Right cardiac atrium (tissue), 5 donors: ENCODE results near the gene MIAT. TPM values are rescaled to one million over a fixed set of nuclear protein-coding genes. Genes with fewer than 3 reads are reported as not detected.

Source experiments
- ATAC-seq, 2 donors: fragments of 200-7000 bp; cut with Tn5 transposase; one replicate each; pipeline versions ENCODE4 v1.8.0 to v1.9.1; 2020; ENCODE audit warnings: moderate library complexity in 2 of 2, mild to moderate bottlenecking in 1 of 2
- DNase-seq, 3 donors: peaks; one replicate each; pipeline ENCODE4 v3.0.0-alpha.2; 2020
- H3K27ac ChIP-seq: one replicate; pipeline ENCODE4 v1.5.1; 2013; ENCODE audit warnings: mild to moderate bottlenecking, low read length, control low read depth, moderate library complexity
- H3K27me3 ChIP-seq: one replicate; pipeline ENCODE4 v1.6.1; 2013; ENCODE audit not compliant: control insufficient read depth, insufficient read depth
- H3K4me1 ChIP-seq: one replicate; pipeline ENCODE4 v1.6.1; 2013; ENCODE audit warnings: low read length; ENCODE audit not compliant: control insufficient read depth, insufficient read depth
- H3K4me3 ChIP-seq: one replicate; pipeline ENCODE4 v1.5.1; 2013; ENCODE audit warnings: low read length, control low read depth
- H3K9me3 ChIP-seq: one replicate; pipeline ENCODE4 v1.6.1; 2013; ENCODE audit warnings: low read length; ENCODE audit not compliant: control insufficient read depth
- WGBS: extraction: QIAGEN DNeasy Blood & Tissue Kit; methylation state at CpG from one replicate; pipeline ENCODE4 v1.1.7; 2013; 5-methylcytosine and 5-hydroxymethylcytosine counted together
- intact Hi-C, 4 donors: fragments of 100-400 bp; cut with DNase I; formaldehyde crosslinking; loops; one replicate each; pipeline versions ENCODE4 v1.11.0 to v1.14.0; 2022 to 2023
- polyA plus RNA-seq: library from polyadenylated mRNA; stranded (reverse); fragments of 200-250 nt; gene quantifications from one replicate; pipeline ENCODE4 v1.2.3, GENCODE V29; 2013
- total RNA-seq, 4 donors: library from RNA; stranded (reverse); fragmentation: NEBNext Ultra II Directional; extraction: Animal tissue kit (Norgen Biotek cat#: 25700); gene quantifications; one replicate each; pipeline ENCODE4 v1.2.1, GENCODE V29; 2021
- donor health status: healthy with polysubstance abuse.
- donor health status: DM: no; HTN: yes; CAD: no.
- donor health status: DM: no; HTN: no; CAD: no.
- donor health status: DM: no; HTN: yes; CAD: no; lungs with severe emphysema.
- donor health status: DM: yes; HTN: yes; CAD: no.

The MIAT gene
- total and polyA plus RNA-seq, 5 donors = 0.45 to 2.7 (median 1.5) TPM

DNA sequence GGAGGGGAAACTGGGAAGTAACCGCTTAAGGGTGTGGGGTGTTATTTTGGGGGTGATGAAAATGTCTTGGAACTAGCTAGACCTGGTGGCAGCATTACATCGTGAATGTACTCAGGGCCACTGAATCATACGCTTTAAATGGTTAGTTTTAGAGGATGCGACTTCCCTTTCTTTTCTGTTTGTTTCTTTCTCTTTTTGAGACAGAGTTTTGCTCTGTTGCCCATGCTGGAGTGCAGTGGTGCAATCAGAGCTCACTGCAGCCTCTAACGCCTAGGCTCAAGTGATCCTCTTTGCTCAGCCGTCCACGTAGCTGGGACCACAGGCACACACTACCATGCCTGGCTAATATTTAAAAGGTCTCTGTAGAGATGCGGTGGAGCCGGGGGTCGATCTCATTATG, 5.6 kb upstream of the MIAT start:
- no peak overlapping the region for H3K27ac ChIP-seq
- H3K27me3 ChIP-seq = no peaks in the 10 kb centered on the region
- WGBS = 82% methylated on average over 10 of the region's 10 CpGs
- ATAC-seq (no peak), DNase-seq (no peak)
- no peaks in the 10 kb centered on the region for H3K4me1 ChIP-seq
- intact Hi-C loops = no loop called here
- H3K9me3 ChIP-seq = no peaks in the 10 kb centered on the region
- H3K4me3 ChIP-seq = no peak overlapping the region

DNA sequence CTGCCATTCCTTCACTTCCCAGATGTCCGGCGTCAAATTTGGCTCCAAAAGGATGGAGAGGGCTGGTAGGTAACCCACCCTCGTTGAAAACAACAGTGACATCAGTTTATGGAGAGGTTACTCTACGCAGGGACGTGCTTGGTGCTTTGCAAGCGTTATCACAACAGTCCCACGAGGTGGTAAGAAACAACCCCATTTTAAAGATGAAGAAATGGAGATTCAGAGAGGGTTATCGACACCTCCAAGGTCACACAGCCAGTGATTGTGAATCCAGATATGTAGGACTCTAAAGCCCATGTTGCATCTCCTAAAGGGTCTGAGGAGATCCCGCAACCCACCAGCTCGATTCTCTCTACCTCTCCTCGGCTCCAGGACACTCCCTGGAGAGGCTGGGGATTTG, 773 bp downstream of the MIAT start:
- WGBS = 3% methylated on average over 11 of the region's 11 CpGs
- no peak for ATAC-seq

DNA sequence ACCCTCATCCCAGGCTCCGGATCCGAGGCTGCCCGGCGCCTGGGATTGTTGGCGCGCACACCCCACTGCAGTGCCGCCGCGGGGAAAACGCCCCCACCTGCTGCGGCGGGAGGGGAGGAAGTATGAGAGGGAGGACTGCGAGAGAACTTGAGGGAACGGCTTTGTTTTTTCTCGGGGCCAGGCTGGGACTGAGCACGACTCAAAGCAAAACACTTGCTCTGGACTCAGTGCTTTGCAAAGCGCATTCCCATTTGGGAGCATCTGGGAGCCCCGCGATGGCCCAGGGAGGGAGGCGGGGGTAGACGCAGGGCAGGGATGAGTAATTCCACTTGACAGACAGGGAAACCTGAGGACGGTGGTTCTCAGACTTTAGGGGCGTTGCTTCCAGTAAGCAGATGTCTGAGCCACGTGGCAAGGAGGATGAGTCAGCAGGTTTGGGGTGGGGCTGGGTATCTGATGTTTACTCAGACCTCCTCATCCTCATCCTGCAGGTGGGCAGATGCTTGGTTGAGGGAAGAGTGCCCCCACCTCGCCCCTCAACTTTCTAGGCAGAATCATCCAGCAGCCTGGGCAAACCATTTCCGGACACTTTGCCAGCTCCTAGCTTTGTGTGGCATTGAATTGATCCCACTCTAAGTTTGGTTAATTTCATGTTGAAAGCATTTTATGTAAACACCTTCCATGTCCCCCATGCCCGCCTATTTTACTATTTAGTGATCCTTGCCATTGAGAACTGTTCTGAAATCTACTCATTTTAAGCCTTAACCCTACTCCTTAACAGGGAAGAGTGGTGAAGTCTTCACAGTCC, 1.5 kb downstream of the MIAT start:
- intact Hi-C loops = no loop called here
- Histone ChIP-seq H3K4me3 (peak overlapping the region; percentile 26), H3K4me1 (no peaks in the 10 kb centered on the region), H3K27ac (no peak overlapping the region), H3K9me3 (no peaks in the 10 kb centered on the region), H3K27me3 (no peaks in the 10 kb centered on the region)
- ATAC-seq (peak; percentile 47 to 65), DNase-seq (peak in 2 of 3 donors; percentile 37 to 62)
- WGBS = 5% methylated on average over 27 of the region's 27 CpGs

More for the DNA sequence above, 773 bp downstream of the MIAT start:
- Histone ChIP-seq H3K27ac (no peak overlapping the region), H3K27me3 (no peaks in the 10 kb centered on the region), H3K4me1 (no peaks in the 10 kb centered on the region), H3K4me3 (peak overlapping the region; percentile 26), H3K9me3 (no peaks in the 10 kb centered on the region)
- no peak for DNase-seq
- intact Hi-C loops = no loop called here

DNA sequence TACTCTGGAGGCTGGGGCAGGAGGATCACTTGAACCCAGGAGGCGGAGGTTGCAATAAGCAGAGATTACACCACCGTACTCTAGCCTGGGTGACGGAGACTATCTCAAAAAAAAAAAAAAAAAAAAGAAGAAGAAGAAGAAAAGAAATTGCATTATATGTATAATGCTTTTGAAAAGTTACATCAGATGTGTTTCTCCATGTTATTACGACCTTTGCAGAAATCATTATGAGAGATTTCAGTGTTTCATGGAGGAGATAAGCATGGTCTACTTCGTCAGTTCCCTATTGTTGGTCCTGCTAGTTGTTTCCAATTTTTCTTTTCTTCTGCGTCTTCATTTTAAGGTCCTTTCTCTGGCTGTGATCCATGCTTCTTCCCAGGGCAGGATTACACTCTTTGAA, 3.0 kb downstream of the MIAT start:
- no peaks in the 10 kb centered on the region for H3K4me1 ChIP-seq
- no peak overlapping the region for H3K4me3 ChIP-seq
- DNase-seq = no peak
- no peak for ATAC-seq
- no peaks in the 10 kb centered on the region for H3K9me3 ChIP-seq
- H3K27ac ChIP-seq = no peak overlapping the region
- H3K27me3 ChIP-seq = no peaks in the 10 kb centered on the region
- WGBS = 76% methylated on average over 6 of the region's 6 CpGs
- intact Hi-C loops = loop anchor here in 1 of 4 donors (10.0 kb wide), 1 partner anchor 266 kb away; no protein-coding TSS in a partner anchor

DNA sequence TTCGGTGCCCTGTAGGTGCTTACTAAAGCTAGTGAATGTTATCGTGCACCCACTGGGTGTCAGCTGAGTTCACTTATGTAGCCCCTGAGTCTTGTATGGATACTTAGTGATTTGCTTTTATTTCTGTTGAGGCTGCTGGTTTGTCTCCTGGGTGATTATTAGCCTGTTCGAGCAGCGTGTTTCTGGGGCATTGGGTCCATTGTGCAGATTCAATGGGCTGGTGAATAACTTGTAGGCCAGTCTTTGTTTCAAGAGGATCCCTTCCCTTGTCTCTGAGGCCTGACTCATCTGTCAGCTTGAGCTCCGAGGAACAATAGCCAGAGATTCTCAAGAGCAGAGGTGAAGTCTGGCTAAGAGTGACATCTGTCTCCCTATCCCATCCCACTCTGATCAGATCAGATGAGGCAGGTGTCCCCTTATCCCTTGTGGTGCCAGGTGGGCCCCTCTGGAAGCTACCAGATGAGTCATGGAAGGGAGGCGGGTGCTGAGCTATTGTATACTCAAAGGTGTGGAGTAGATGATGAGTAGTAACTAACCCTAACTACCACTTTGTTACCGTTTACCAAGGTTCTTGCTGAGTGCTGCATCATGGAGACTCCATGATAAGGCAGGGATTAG, 3.7 kb downstream of the MIAT start:
- no peak for ATAC-seq
- no peaks in the 10 kb centered on the region for H3K27me3 ChIP-seq
- WGBS = 79% methylated on average over 7 of the region's 7 CpGs

DNA sequence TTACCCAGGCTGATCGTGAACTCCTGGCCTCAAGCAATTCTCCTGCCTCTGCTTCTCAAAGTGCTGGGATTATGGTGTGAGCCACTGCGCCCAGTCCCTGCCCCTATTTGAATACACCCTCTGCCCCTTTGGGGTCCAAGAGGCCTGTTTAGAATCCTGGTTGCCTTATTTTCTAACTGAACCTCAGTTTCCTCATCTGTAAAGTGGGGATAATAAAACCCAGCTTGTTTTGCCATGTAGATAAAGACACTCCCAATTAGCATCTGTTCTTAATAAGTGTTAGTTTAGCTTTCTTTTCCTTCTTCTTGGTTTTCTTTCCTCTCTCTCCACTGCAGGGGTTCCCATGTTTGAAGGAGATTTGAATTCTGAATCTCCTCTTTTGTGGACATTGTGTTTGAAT, 4.8 kb downstream of the MIAT start:
- Histone ChIP-seq H3K27me3 (no peaks in the 10 kb centered on the region), H3K4me3 (no peak overlapping the region), H3K9me3 (no peaks in the 10 kb centered on the region), H3K27ac (no peak overlapping the region), H3K4me1 (no peaks in the 10 kb centered on the region)
- intact Hi-C loops = loop anchor here in 1 of 4 donors (10.0 kb wide), 1 partner anchor 267 kb away; no protein-coding TSS in a partner anchor
- ATAC-seq (no peak), DNase-seq (no peak)
- whole genome bisulfite sequencing = 97% methylated on average over 2 of the region's 2 CpGs

More for the DNA sequence above, 3.7 kb downstream of the MIAT start:
- no peak overlapping the region for H3K4me3 ChIP-seq
- intact Hi-C loops = loop anchor here in 1 of 4 donors (10.0 kb wide), 1 partner anchor 266 kb away; no protein-coding TSS in a partner anchor
- no peak overlapping the region for H3K27ac ChIP-seq
- H3K4me1 ChIP-seq = no peaks in the 10 kb centered on the region
- DNase-seq = no peak
- no peaks in the 10 kb centered on the region for H3K9me3 ChIP-seq

DNA sequence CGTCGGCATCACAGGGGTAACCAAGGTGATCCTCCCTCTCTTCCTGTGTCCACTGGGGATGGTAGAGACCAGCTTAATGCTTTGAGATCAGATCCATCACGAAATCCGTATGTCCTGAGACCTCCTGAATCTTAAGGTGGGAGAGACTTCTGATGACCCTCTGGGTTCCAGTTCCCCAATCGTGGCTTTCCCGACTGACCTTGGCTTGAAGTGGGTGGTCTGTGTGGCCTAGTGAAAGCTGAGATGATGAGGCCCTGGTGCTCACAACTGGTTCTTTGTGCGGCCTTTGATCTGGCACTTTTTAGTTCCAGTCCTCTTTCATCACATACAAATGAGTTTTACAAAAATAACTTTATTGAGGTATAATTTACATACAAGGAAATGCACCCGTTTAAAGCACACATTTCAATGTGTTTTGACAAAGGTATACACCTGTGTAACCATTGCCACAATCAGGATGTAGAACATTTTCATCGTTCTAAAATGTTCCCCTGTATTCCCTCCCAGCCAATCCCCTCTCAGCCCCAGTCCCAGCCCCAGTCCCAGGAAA, 6.1 kb downstream of the MIAT start:
- Histone ChIP-seq H3K27ac (no peak overlapping the region), H3K27me3 (no peaks in the 10 kb centered on the region), H3K9me3 (no peaks in the 10 kb centered on the region), H3K4me1 (no peaks in the 10 kb centered on the region), H3K4me3 (no peak overlapping the region)
- DNase-seq (no peak), ATAC-seq (no peak)
- 79% methylated on average over 9 of the region's 9 CpGs for WGBS
- intact Hi-C loops = loop anchor here in 1 of 4 donors (10.0 kb wide), 1 partner anchor 269 kb away; no protein-coding TSS in a partner anchor

DNA sequence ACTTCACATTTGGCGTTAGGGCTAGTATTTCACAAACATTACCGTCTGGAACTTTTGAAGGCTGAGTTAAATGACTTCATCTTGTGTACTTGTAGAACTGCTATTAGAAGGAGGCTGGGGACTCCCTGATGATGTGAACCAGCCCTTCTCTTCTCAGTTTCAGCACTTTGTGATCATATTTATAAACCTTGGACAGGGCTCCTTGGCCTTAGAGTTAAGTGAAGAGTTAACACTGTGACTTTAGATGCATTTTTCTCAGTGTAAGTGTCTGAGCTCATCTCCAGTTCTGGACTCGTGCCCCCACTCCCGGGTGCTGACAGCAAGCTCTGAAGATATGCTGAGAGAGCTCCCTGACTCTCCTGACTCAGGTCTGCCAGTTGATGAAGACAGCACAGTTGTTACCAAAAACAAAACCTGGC, 8.4 kb downstream of the MIAT start:
- DNase-seq (peak in 1 of 3 donors; percentile 60), ATAC-seq (peak; percentile 19 to 29)
- H3K9me3 ChIP-seq = no peaks in the 10 kb centered on the region
- WGBS = 10% methylated on average over 4 of the region's 4 CpGs
- H3K4me1 ChIP-seq = no peaks in the 10 kb centered on the region
- intact Hi-C loops = loop anchor here in 1 of 4 donors (10.0 kb wide), 1 partner anchor 271 kb away; no protein-coding TSS in a partner anchor
- no peak overlapping the region for H3K4me3 ChIP-seq
- no peaks in the 10 kb centered on the region for H3K27me3 ChIP-seq
- no peak overlapping the region for H3K27ac ChIP-seq

DNA sequence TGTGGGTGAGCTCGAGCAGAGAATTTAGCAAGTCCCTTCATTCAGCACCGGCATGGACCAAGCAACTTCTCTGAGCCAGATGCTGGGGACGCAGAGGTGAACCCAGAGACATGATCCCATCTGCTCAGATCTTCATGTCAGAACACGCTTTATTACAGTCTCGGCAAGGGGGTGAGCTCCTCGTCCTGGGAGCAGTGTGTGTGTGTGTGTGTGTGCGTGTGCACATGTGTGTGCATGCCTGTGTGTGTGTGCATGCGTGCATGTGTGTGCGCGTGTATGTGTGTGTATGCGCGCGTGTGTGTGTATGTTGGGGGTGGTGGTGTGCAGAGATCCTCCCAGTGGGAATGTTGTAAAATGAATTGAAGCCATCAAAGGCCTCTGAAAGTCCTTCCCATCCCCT, 9.8 kb downstream of the MIAT start:
- Histone ChIP-seq H3K27me3 (no peaks in the 10 kb centered on the region), H3K9me3 (no peaks in the 10 kb centered on the region), H3K4me3 (no peak overlapping the region), H3K27ac (no peak overlapping the region), H3K4me1 (peaks cover under 1% of the 10 kb centered on the region)
- 86% methylated on average over 13 of the region's 13 CpGs for WGBS
- ATAC-seq (no peak), DNase-seq (no peak)
- intact Hi-C loops = loop anchor here in 1 of 4 donors (10.0 kb wide), 1 partner anchor 272 kb away; no protein-coding TSS in a partner anchor

DNA sequence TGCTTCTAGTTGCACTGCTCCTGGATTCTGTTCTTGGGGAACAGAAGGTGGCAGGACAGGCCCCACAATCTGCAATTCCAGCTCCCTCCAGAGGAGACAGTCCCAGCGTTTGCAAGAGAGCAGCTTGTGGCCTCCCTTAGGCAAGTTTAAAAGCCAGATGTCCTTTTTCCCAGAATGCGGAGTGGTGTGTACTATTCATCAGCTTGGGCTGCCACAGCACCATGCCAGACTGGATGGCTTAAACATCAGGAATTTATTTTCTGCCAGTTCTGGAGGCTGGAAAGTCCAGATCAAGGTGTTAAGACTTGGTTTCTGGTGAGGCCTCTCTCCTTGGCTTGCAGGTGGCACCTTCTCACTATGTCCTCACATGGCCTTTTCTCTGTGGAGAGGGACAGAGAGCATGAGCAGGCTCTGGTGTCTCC, 11.7 kb downstream of the MIAT start:
- ATAC-seq (no peak), DNase-seq (peak in 1 of 3 donors; percentile 21)
- Histone ChIP-seq H3K4me1 (peaks cover 3% of the 10 kb centered on the region), H3K27ac (no peak overlapping the region), H3K27me3 (no peaks in the 10 kb centered on the region), H3K9me3 (no peaks in the 10 kb centered on the region), H3K4me3 (no peak overlapping the region)
- intact Hi-C loops = loop anchor here in 1 of 4 donors (10.0 kb wide), 1 partner anchor 274 kb away; no protein-coding TSS in a partner anchor
- WGBS = 70% methylated on average over 2 of the region's 2 CpGs

DNA sequence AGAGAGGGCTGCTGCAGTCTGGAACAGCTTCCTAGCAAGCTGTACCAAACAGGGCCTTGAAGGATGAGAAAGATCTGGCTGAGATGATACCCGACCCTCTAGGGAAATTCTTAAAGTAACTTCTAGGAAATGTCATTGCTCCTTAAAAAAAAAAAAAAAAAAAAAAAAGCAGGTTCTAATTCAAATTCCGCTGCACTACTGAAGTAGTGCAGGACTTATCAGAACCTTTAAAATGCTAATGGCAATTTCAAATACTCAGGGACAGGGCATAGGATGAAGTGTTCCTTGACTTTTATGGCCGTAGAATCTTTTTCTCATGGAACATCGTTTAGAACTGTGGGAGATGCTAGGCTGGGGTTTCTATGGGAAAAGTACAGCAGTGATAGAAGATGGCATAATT, 13.1 kb downstream of the MIAT start:
- H3K27ac ChIP-seq = no peak overlapping the region
- no peak overlapping the region for H3K4me3 ChIP-seq
- H3K9me3 ChIP-seq = no peaks in the 10 kb centered on the region
- ATAC-seq = no peak
- DNase-seq = no peak
- intact Hi-C loops = no loop called here
- peaks cover 11% of the 10 kb centered on the region for H3K4me1 ChIP-seq
- no peaks in the 10 kb centered on the region for H3K27me3 ChIP-seq
- WGBS = 85% methylated on average over 4 of the region's 4 CpGs
